ENCODE measurements around the gene NUP37.

- TF ChIP-seq REST (IDR thresholded peaks at IDR 0.05) (no peak), BCL3 (IDR thresholded peaks at IDR 0.05) (no peak), EHMT2 (IDR thresholded peaks at IDR 0.05; ENCODE audit: low read depth) (no peak), CTCF (IDR thresholded peaks at IDR 0.05) (no peak), MAX (IDR thresholded peaks at IDR 0.05) (no peak), ZFP36 (IDR thresholded peaks at IDR 0.05; ENCODE audit: borderline replicate concordance, partially characterized antibody) (no peak), ESRRA (IDR thresholded peaks at IDR 0.05; ENCODE audit: borderline replicate concordance, low read length) (no peak), CHD2 (IDR thresholded peaks at IDR 0.05; ENCODE audit: low read length, partially characterized antibody) (no peak), HOXA7 (CRISPR knock-in tag; IDR thresholded peaks at IDR 0.05) (no peak), RCOR1 (IDR thresholded peaks at IDR 0.05; ENCODE audit: low read depth, low read length) (no peak), BHLHE40 (IDR thresholded peaks at IDR 0.05; ENCODE audit: low read depth, low read length) (no peak), KDM1A (IDR thresholded peaks at IDR 0.05; ENCODE audit: low read depth) (no peak)
These were observed 68.4 kb downstream of the NUP37 start for GRCh38 chr12:102051431-102051965.
